Neural cell (in vitro differentiated cells): ENCODE results near the gene UQCRFS1. TPM values are rescaled to one million over a fixed set of nuclear protein-coding genes. Genes with fewer than 3 reads are reported as not detected.

Experiments used
- polyA plus RNA-seq: library from polyadenylated mRNA; depleted of rRNA; stranded (reverse); fragments of >200 nt; gene quantifications from 2 replicates; pipeline ENCODE4 v1.2.3, GENCODE V29; 2014
- small RNA-seq, 3 experiments: library from RNA; depleted of rRNA; stranded (forward); fragments of <200 nt; gene quantifications; one replicate each; pipeline ENCODE3, GENCODE V24; 2012

UQCRFS1 gene
- polyA plus RNA-seq, 1 donor from 2014 or later, result 55.2 TPM

Small RNA genes within 50 kb of the gene (small RNA-seq; reads per million reads assigned to genes)
- gene RN7SL340P, result 0 reads per million in 3 experiments
